Adrenal gland (tissue), 5 donors: ENCODE measurements around the gene MCTP1.

ENCODE experiments used
- CTCF ChIP-seq, 6 experiments: fragments of 450-650 bp in 4 of 6; fragments of 200-600 bp in 2 of 6; sonication (generic) in 1 of 6; IDR thresholded peaks; 1 replicate in 5 of 6; 2 replicates in 1 of 6; pipeline versions ENCODE4 v1.5.1 to v1.8.0; 2016 to 2021; ENCODE audit warnings: antibody characterized with exemption in 6 of 6, mild to moderate bottlenecking in 2 of 6, moderate library complexity in 1 of 6
- POLR2A ChIP-seq, 2 donors: fragments of 450-650 bp; IDR thresholded peaks; one replicate each; pipeline ENCODE4 v1.6.1; 2017; ENCODE audit warnings: antibody characterized with exemption in 2 of 2, mild to moderate bottlenecking in 2 of 2, moderate library complexity in 1 of 2
- donor health status: DM: no; HTN: no; CAD: no.

DNA sequence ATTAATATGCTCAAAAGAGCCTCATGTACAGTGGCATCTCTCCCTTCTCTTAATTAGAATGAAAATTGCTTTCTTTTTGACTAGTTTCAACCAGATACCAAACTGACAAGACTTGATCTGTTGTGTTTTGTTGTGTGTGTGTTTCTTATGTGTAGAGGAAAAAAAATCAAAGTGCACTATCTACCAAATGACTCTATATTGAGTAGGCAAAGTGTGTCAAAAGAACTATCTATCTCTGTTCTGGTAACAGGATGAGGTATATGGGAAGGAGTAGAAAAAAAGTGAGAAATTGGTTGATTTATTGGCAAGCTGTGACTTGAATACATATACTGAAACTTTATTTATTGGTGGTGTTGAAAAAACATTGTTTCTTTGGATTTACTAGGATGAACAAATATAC lies 476.4 kb downstream of the MCTP1 start:
- TF ChIP-seq POLR2A (IDR thresholded peaks at IDR 0.05), result no peak
- TF ChIP-seq CTCF (IDR thresholded peaks at IDR 0.05), result no peak
